HG03135 (cell line): ENCODE measurements around the gene NXN.
"Not testable (repeated sequence)": the region's sequence is repeated elsewhere in the genome, so short reads cannot be mapped to it uniquely, and the experiment has no call there.

Experiments used
- ATAC-seq: cut with Tn5 transposase; IDR thresholded peaks from one replicate; pipeline ENCODE4 v1.9.1; 2021; ENCODE audit warnings: mild to moderate bottlenecking, moderate library complexity; ENCODE audit not compliant: unreplicated experiment

NXN gene

DNA sequence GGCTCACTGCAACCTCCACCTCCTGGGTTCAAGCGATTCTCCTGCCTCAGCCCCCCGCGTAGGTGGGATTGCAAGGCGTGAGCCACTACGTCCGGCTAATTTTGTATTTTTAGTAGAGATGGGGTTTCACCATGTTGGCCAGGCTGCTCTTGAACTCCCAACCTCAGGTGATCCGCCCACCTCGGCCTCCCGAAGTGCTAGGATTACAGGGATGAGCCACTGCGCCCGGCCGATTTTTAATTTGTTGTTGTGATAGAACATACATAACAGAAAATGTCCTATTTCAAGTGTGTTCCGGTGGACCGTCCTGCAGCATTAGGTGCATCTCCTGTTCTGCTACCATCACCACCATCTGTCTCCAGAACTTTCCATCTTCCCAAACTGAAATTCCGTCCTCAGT lies 55.3 kb downstream of the NXN start:
- not testable (repeated sequence) for ATAC-seq

DNA sequence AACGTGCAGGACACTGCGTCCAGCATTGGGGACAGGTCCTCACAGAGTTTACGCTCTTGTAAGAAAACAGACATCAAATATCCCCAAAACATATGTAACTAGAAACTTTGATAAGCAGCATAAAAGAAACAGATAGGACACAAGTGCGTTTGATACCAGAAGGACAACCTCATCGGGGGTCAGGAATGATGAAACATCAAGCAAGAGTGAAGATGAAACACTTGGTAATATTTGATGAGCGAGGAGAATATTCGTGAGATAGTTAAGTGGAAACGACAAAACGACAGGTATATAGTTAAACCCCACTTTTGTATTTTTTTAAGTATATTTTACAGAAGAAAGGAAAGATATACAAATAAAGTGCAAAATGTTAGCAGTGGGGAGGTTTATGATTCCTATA lies 55.9 kb downstream of the NXN start:
- ATAC-seq, result no peak

DNA sequence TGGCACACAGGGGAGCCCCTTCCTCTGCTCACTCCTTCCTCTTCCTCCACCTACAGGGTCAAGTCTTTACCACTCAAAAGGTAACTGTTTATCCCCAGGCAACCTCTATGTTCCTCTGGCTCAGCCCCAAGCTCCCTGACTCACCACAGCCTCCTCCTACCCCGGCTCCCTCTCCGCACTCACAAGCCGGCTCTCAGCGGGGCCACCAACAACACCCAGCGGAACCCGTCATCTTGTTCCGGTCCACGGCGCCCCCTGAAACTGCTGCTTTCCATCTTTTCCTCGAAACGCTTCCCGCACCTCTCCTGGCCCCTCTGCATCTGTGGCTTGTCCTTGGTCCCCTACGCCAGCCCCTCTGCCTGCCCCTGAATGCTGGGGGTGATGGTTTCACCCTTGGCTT lies 58.4 kb downstream of the NXN start:
- no peak for ATAC-seq

DNA sequence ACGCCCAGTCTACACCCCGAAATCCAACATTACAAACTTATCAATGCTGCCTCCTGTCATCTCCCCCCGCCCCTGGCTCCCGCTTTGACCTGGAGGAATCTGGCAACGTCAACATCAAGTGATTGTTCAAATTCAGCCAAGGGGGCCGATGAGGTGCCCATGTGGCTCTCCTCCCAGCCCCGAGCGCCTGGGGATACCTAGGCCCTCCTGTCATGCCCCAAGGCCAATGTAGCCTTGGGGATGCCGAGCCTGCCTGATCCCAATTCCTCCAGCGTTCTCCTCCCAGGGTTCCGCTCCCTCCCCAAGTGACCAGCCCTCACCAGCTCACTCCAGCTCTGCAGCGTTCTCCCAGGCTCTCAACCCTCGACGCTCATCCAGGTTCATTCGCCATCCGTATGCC lies 59.4 kb downstream of the NXN start:
- no peak for ATAC-seq

DNA sequence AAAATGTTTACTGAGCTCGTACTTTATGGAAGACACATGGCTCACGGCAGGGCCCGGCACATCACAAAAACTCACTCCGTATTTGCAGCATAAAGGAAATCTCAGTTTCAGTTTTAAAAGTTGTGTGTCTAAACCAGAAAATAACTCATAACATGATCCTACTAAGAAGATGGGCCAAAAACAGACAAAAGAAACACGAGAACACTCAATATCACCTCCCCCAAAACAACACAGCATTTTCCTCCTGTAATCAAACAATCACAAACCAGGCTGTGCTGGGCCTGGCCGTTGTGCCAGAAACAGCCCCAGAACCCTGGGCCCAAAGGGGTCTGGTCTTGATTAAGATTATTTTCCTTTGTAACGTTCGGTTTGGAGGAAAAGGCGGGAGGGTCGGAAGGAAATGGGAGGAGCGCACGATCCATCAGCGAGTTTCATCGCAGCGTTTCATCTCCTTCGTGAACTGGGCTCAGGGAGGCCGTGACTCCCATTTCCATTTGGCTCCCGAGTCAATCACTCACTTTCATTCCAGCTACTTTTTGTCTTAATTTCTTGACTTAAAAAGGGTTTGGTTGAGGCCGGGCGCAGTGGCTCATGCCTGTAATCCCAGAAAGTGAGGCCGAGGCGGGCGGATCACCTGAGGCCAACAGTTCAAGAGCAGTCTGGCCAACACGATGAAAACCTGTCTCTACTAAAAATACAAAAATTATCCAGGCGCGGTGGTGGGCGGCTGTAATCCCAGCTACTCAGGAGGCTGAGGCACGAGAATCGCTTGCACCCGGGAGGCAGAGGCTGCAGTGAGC lies 61.4 kb downstream of the NXN start:
- ATAC-seq, result no peak

DNA sequence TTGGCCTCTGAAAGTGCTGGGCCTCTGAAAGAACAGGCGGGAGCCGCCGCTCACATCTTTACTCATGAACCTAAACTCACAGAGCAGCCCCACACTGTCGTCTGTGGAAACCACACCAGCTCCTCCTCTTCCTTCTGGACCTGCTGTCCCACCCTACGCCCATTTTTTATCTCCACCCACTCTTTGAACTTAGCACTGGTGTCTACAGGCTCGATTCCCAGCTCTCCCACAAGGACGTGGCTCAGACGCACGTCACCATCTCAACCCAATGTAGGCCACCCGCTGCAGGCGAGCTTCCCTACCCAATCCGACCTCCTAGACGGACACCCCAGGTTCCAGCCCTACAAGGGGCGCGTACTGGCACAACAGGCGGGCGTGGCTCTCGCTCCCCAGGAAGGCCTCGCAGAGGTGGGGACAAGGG lies 62.2 kb downstream of the NXN start:
- ATAC-seq, result no peak

DNA sequence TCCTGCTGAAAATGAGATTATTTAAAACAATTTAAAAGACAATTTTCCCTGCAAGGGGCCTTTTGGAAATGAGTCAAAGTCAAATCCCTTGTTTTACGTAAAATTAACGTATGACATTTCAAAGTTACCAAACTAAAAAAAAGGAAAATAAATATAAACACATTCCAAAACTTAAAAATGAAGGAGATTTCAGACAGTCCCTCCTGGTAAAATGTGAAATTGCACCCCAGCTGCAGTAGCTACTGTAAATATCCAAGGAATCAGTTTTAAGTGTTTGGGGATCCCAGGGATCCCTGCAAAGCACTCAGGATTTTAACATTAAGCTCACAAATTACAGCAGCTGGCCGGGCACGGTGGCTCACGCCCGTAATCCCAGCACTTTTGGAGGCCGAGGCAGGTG lies 63.3 kb downstream of the NXN start:
- no peak for ATAC-seq

DNA sequence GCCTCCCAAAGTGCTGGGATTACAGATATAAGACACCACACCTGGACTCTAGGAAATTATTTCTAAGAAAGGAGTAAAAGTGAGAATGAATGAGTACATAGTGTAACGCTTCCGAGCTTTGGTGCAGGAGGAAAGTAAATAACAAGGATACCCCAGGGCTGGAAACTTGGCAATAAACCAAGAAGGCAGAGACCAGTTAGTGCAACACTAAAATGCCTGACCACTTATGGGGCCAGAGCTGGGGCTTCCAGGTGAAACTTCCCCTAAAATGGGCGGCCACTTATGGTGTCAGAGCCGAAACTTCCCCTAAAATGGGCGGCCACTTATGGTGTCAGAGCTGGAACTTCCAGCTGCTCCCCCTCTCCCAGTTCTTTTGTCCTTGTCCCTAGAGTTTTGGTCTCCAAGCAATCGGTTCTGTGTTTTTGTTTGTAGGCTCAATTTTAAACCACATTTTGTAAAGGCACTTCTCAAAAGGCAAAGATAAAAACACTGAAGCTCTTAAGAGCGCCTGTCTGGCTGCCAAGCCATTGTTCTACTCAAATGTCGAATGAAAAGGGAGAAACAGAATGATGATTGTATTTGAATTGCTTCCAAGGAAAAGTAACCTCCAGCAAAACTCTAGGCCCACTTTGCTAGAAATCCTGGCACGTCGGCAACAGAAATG lies 63.9 kb downstream of the NXN start:
- ATAC-seq, result no peak

DNA sequence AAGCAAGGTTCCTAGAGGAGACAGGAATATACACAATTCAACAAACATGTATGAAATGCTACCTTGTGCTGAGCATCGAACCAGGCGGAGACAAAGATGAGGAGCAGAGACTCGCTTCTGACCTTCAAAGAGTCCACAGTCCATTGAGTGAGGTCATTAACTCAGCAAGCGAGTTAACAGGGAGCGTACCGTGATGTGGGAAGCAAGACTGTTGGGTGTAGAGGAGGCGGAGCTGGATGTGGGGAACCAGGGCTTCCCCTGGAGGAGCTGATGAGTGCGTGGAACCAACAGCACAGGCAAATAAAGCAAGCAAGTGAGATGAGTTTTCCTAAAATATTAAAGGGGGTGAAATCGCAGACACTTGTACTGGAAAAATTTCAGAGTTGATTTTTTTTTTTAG lies 65.0 kb downstream of the NXN start:
- no peak for ATAC-seq

DNA sequence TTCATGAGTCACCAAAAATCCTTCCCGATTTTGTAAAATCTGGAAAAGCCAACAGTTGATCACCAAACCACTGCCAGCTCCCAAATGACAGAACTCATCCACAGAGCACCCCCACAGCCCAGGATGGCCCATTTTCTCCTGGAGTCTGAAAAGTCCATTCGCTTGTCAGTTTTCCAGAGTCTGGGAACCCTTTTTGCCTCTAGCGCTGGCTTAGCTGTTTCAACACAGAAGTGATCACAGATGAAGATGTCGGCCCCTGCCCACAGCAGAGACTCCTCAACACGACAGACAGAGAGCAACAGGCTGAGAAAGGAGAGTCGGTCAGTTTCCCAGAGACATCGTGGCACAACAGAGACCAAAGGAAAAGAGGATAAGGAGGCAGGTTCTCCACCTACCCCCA lies 66.4 kb downstream of the NXN start:
- no peak for ATAC-seq

DNA sequence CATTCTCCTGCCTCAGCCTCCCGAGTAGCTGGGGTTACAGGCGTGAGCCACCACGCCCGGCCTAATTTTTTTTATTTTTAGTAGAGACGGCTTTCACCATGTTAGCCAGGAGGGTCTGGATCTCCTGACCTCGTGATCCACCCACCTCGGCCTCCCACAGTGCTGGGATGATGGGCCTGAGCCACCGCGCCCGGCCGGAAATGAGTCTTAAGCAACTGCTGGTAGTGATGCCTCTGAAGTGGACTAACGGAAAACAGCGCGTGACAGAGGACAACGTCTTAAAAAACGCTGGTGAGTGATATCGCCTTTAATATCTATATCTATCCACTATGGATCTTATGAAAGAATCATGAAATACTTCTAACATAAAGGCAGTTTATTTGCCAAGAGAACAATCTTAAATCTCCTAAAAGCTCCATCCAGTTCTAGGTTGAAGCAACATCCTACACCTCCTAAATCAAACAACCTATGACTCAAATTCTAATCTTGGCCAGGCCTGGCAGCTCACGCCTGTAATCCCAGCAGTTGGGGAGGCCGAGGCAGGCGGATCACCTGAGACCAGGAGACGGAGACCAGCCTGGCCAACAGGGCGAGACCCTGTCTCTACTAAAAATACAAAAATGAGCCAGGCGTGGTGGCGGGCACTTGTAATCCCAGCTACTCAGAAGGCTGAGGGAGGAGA lies 69.8 kb downstream of the NXN start:
- ATAC-seq, result no peak

DNA sequence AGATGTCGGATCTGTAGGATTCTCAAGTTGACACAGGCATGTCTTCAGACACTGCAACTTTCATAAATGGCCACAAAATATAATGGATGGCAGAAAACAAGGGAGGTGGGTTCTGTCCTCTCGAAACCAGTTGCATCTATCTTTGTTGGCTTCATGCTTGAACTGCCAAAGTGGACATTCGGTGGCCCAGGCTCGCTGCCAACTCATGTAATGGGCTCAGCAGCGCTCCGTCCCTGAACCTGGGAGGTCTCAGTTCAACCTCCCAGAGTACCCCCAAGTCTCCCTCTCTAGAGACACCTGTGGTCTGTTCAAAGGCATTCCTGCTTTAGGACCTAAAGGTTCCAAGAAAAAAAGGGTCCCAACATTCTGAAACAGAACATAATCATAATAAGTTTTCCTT lies 71.9 kb downstream of the NXN start:
- ATAC-seq, result no peak

DNA sequence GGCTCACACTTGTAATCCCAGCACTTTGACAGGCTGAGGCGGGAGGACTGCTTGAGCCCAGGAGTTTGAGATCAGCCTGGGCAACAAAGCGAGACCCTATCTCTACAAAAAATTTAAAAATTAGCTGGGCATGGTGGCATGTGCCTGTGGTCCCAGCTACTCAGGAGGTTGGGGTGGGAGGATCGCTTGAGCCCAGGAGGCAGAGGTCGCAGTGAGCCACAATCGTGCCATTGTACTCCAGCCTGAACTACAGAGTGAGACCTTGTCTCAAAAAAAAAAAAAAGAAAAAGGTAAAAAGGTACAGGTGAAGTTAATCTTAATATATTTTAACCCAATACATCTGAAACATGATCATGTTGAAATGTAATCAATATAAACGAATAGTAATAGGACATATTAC lies 73.9 kb downstream of the NXN start:
- not testable (repeated sequence) for ATAC-seq

DNA sequence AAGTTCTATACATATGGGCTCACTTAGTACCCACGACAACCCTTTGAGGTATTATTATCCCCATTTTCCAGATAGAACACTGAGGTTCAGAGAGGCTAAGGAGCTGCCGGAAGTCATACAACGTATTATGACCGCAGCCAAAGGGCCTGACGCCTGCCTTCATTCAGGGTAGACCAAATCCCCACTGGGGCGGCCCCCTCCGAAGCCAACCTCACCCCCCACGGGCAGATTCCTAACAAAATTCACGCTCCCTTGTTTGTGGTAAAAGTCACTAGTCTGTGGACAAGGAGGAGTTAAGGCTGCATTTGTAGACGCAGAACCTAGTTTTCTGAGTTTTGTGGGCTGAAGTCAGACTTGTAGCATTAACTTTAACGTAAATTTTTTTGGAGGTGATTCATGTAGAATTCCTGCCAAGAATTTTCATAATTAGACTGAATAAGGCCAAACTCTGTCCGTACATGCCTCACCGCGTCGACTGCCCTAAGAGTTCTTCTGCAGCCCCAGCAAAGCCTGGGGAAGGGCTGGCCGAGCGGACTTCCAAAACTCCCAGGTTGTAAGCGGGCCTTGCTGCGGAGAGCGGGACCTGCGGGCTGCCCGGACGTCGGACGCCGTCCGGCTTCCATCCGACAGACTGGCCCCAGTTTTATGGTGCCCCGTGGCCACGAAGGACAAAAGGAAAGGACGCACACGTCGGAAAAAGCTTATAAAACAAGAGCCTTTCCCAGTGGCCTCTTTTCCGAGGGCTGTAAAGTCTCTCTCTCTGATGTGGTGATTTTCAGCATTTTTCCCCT lies 75.7 kb downstream of the NXN start:
- ATAC-seq, result no peak

DNA sequence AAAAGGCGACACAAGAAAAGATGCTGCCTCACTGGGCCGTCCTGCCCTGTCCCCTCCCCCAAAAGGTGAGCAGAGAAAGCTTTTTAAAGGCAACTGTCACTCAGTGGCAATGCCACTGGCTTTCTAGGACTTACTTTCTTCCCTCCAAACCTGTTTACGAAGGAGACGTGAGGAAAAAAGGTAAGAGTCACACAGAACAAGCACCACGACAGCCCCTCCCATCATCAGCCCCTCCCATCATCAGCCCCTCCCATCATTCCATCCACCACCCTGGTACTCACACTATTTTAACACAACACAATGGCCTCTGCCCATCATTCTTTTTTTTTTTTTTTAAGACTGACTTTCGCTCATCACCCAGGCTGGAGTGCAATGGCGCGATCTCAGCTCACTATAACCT lies 77.1 kb downstream of the NXN start:
- no peak for ATAC-seq

DNA sequence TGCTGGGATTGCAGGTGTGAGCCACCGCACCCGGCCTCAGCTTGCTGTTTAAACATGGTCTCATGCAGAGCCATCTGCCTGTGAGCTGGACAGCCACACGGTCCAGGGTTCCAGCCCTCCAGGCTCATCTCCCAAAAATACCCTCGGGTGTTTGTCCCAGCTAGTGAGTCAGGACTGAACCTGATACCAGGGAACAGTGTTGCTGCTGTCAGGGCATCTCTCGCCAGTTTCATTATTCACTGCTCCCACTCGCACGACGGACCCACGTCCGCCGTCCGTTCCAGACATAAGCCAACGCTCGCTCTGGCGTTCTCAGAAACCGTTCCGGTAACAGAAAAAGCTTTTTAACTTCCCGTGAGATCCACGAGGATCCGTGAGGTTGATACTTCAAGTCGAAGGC lies 77.6 kb downstream of the NXN start:
- no peak for ATAC-seq

DNA sequence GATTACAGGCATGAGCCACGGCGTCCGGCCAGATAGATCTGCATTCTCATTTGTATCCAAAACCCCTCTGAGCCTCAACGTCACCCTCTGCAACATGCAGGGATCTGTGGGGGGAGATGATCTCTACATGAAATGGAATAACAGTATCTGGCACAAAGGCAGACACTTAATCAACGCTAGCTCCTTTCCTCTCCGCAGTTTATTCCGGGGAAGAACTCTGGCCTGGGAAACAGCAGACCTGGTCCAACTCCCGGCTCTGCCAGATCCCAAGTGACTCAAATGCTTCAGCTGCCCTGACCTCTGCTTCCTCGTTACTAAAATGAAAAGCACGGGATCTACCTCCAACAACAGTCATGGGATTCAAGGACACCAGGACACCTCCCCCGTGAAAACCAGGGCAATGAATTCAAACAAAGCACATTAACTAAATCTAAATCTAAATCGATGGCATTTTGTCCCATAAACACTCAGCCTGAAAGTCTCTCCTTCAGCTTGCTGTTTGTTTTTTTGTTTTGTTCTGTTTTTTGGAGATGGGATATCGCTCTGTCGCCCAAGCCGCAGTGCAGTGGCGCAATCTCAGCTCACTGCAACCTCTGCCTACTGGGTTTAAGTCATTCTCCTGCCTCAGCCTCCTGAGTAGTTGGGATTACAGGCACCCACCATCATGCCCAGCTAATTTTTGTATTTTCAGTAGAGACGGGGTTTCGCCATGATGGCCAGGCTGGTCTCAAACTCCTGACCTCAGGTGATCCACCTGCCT lies 78.2 kb downstream of the NXN start:
- no peak for ATAC-seq

DNA sequence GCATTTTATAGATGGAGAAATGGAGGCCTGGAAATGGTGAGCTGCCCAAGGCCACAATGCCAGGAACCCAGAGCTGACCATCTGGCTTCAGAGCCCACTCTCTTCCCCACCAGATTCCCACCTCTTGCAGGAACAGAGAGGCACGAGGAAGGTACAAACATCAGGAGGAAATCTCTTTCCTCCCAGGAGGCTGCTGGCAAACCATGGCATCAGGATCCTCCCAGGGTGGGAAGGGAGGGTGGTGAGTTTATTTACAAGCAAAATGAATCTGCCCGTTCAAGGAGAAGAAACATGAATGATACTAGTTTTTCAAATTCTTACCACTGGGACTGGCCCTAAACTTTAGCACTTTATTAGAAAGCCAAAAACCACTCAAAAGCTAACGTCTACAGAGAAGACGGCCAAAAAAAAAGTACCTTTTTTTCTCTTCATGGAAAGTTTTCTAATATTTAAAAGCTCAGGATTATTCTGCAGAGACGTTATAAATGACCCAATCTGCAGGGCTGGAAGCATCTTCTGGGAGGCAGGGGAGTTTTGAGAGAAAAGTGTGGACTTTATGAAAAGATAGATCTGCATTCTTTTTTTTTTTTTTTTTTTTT lies 79.1 kb downstream of the NXN start:
- ATAC-seq, result no peak

DNA sequence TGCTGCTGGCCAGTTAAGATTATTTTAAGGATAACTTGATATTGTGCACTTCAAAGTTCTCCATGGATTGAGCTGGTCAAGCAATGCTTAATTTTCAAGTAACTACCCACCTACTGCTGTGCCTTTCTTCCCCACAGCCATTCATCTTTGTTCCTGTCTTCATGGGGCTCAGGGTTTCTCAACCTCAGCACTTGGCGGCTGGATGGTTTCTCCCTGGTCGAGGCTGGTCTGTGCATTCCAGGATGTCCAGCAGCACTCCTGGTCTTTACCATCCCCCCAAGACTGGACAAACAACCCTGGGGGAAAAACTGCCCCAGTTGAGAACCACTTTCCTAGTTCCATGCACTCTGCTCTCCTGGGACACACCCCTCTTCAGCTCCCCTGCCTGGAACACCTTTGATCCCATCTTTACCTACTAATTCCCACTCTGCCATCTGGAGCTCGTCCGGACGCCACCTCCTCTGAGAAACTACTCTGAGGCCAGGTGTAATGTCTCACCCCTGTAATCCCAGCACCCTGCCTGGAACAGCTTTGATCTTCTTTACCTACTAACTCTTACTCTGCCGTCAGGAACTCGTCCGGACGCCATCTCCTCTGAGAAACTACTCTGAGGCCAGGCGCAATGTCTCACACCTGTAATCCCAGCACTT lies 81.5 kb downstream of the NXN start:
- ATAC-seq, result no peak
